Gastroesophageal sphincter (tissue), 2 donors: ENCODE data around the gene SAMD4A.
A peak's percentile ranks its signal among the peaks of the same experiment; 100 is the strongest.

Experiments
- EP300 ChIP-seq: sonication (generic); formaldehyde crosslinking; IDR thresholded peaks from one replicate; pipeline ENCODE4 v1.6.1; 2017; ENCODE audit warnings: antibody characterized with exemption, mild to moderate bottlenecking
- POLR2AphosphoS5 ChIP-seq: sonication (generic); formaldehyde crosslinking; IDR thresholded peaks from one replicate; pipeline ENCODE4 v1.6.1; 2017; ENCODE audit warnings: antibody characterized with exemption

GRCh38 chr14:54686219-54686870, 119.4 kb downstream of the SAMD4A start:
- TF ChIP-seq POLR2AphosphoS5 (peak; percentile 90), EP300 (no peak)
